Keratinocyte (primary cell): ENCODE data around the gene PLA2G15. TPM values are rescaled to one million over a fixed set of nuclear protein-coding genes. Genes with fewer than 3 reads are reported as not detected.
A peak's percentile ranks its signal among the peaks of the same experiment; 100 is the strongest.

Experiments used
- DNase-seq: peaks from one replicate; pipeline ENCODE4 v3.0.0-alpha.2; 2011; ENCODE audit warnings: low read depth, missing footprints, low spot score
- FAIRE-seq: peaks from 2 replicates; lab custom pipeline; 2011; peaks lifted over from hg19 to GRCh38; lab: Jason Lieb, UNC
- H2AFZ ChIP-seq: 2 replicates; pipeline ENCODE4 v1.6.0; 2012; ENCODE audit warnings: low read length, control low read depth, inconsistent platforms; ENCODE audit not compliant: control insufficient read depth
- H3K27ac ChIP-seq: 2 replicates; pipeline ENCODE4 v1.5.1; 2011; ENCODE audit warnings: low read length; ENCODE audit not compliant: control insufficient read depth, insufficient read depth
- H3K27me3 ChIP-seq: 3 replicates; pipeline ENCODE4 v1.6.0; 2011; ENCODE audit warnings: low read length; ENCODE audit not compliant: control insufficient read depth, insufficient read depth; ENCODE audit errors: extremely low read depth
- H3K36me3 ChIP-seq, 2 experiments: 2 replicates in 1 of 2; 3 replicates in 1 of 2; pipeline ENCODE4 v1.5.1; 2011; ENCODE audit warnings: low read length in 2 of 2, mild to moderate bottlenecking in 1 of 2; ENCODE audit not compliant: control insufficient read depth in 2 of 2, insufficient read depth in 2 of 2; ENCODE audit errors: extremely low read depth in 1 of 2
- H3K4me1 ChIP-seq: 3 replicates; pipeline ENCODE4 v1.5.1; 2011; ENCODE audit warnings: low read length; ENCODE audit not compliant: control insufficient read depth, insufficient read depth; ENCODE audit errors: extremely low read depth
- H3K4me2 ChIP-seq: 3 replicates; pipeline ENCODE4 v1.6.0; 2011; ENCODE audit warnings: low read depth, low read length; ENCODE audit not compliant: control insufficient read depth, insufficient read depth; ENCODE audit errors: extremely low read depth
- H3K4me3 ChIP-seq, 3 experiments: fragments of 200-600 bp in 1 of 3; sonication (generic) in 1 of 3; 2 replicates in 2 of 3; 3 replicates in 1 of 3; pipeline ENCODE4 v1.5.1; 2011 to 2016; ENCODE audit warnings: low read length in 3 of 3, mild to moderate bottlenecking in 3 of 3, control low read depth in 2 of 3, inconsistent platforms in 1 of 3, low read depth in 1 of 3, mixed read lengths in 1 of 3, mixed run types in 1 of 3, moderate library complexity in 1 of 3; ENCODE audit not compliant: control insufficient read depth in 2 of 3, insufficient read depth in 2 of 3; ENCODE audit errors: extremely low read depth in 1 of 3
- H3K79me2 ChIP-seq: 2 replicates; pipeline ENCODE4 v1.6.0; 2012; ENCODE audit warnings: low read length; ENCODE audit not compliant: control insufficient read depth, insufficient read depth
- H3K9ac ChIP-seq: 3 replicates; pipeline ENCODE4 v1.6.0; 2011; ENCODE audit warnings: low read length; ENCODE audit not compliant: control insufficient read depth, insufficient read depth; ENCODE audit errors: extremely low read depth
- H3K9me1 ChIP-seq: 3 replicates; pipeline ENCODE4 v1.6.0; 2011; ENCODE audit warnings: low read length; ENCODE audit not compliant: control insufficient read depth, insufficient read depth; ENCODE audit errors: extremely low read depth
- H3K9me3 ChIP-seq: 2 replicates; pipeline ENCODE4 v1.5.1; 2012; ENCODE audit warnings: low read depth, low read length; ENCODE audit not compliant: control insufficient read depth
- H4K20me1 ChIP-seq: 3 replicates; pipeline ENCODE4 v1.6.0; 2011; ENCODE audit warnings: low read length; ENCODE audit not compliant: control insufficient read depth, insufficient read depth; ENCODE audit errors: extremely low read depth
- EZH2 ChIP-seq: IDR thresholded peaks from one replicate; pipeline ENCODE4 v1.6.1; 2012; ENCODE audit warnings: inconsistent platforms, mild to moderate bottlenecking, low read length, moderate library complexity
- dilution Hi-C: fragments of 300-500 bp; cut with MboI; formaldehyde crosslinking; loops from one replicate; pipeline ENCODE4 v1.7.0; 2020; ENCODE audit warnings: low sequenced_read_pairs; ENCODE audit not compliant: extremely low pct_ligation_motif_present
- polyA plus RNA-seq, 5 experiments: library from polyadenylated mRNA; depleted of rRNA in 3 of 5; stranded (reverse) in 3 of 5; stranded (forward) in 1 of 5; unstranded in 1 of 5; fragments of >200 nt; gene quantifications; 1 replicate in 1 of 5; 2 replicates in 3 of 5; 3 replicates in 1 of 5; pipeline versions ENCODE4 v1.2.1 to v1.2.3, GENCODE V29; 2011 to 2012; ENCODE audit warnings: missing spikeins in 2 of 5, low read depth in 1 of 5, low replicate concordance in 1 of 5
- TF ChIP-seq, protein P1 (sequence below), 3 experiments: IDR thresholded peaks in 1 of 3; conservative IDR thresholded peaks in 1 of 3; optimal IDR thresholded peaks in 1 of 3; 2 replicates in 2 of 3; 3 replicates in 1 of 3; pipeline versions ENCODE3 to v1.5.1; 2011; ENCODE audit warnings: low read length in 3 of 3, mild to moderate bottlenecking in 3 of 3, moderate library complexity in 2 of 3, control low read depth in 1 of 3, inconsistent platforms in 1 of 3; ENCODE audit not compliant: insufficient read depth in 2 of 3; ENCODE audit errors: extremely low read depth in 1 of 3

The PLA2G15 gene
- polyA plus RNA-seq, 1 donor (not counting 4 experiments of a cell fraction or from before 2014, with no cell fraction given), result 9.2 TPM

DNA sequence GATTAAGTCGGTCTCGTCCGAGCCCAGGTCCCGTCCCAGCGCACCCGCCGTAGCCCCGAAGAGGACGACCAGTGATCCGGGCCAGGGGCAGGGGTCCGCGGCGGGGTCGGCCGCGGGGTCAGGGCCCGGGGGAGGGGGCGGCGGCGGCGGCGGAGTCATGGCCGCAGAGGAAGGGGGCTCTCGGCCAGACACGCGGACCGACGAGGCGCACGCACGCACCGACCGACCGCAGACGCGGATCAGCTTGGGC lies 9.4 kb upstream of the PLA2G15 start, which contains the start of gene ESRP2:
TSS of gene ESRP2 (minus strand) at position 241 of the 250 bp plus-strand sequence. CDS start at position 159, 82 bp downstream.
- Histone ChIP-seq H3K36me3 (peaks cover 20 to 37% of the 10 kb centered on the region in 2 experiments), H3K4me3 (peak within 1 kb of the TSS; percentile 64 to 85 (median 83)), H3K79me2 (peaks cover 35% of the 10 kb centered on the region), H3K4me1 (peaks cover 29% of the 10 kb centered on the region), H3K9me3 (no peaks in the 10 kb centered on the region), H2AFZ (peak within 1 kb of the TSS; percentile 49), H4K20me1 (peaks cover 18% of the 10 kb centered on the region), H3K4me2 (peak within 1 kb of the TSS; percentile 100), H3K9me1 (peaks cover 3% of the 10 kb centered on the region), H3K27ac (peak within 1 kb of the TSS; percentile 93), H3K27me3 (no peaks in the 10 kb centered on the region), H3K9ac (peak within 1 kb of the TSS; percentile 89)
- FAIRE-seq (no peak), DNase-seq (no peak)
- TF ChIP-seq EZH2, result no peak
- TF ChIP-seq, protein P1, sequence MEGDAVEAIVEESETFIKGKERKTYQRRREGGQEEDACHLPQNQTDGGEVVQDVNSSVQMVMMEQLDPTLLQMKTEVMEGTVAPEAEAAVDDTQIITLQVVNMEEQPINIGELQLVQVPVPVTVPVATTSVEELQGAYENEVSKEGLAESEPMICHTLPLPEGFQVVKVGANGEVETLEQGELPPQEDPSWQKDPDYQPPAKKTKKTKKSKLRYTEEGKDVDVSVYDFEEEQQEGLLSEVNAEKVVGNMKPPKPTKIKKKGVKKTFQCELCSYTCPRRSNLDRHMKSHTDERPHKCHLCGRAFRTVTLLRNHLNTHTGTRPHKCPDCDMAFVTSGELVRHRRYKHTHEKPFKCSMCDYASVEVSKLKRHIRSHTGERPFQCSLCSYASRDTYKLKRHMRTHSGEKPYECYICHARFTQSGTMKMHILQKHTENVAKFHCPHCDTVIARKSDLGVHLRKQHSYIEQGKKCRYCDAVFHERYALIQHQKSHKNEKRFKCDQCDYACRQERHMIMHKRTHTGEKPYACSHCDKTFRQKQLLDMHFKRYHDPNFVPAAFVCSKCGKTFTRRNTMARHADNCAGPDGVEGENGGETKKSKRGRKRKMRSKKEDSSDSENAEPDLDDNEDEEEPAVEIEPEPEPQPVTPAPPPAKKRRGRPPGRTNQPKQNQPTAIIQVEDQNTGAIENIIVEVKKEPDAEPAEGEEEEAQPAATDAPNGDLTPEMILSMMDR (optimal IDR thresholded peaks at IDR 0.05 in 1 of 3, IDR thresholded peaks at IDR 0.05 in 1 of 3, conservative IDR thresholded peaks at IDR 0.05 in 1 of 3; ENCODE audit: extremely low read depth in 1 of 3, insufficient read depth in 2 of 3, low read length in 3 of 3), result no peak
- dilution Hi-C loops, result no loop called here

DNA sequence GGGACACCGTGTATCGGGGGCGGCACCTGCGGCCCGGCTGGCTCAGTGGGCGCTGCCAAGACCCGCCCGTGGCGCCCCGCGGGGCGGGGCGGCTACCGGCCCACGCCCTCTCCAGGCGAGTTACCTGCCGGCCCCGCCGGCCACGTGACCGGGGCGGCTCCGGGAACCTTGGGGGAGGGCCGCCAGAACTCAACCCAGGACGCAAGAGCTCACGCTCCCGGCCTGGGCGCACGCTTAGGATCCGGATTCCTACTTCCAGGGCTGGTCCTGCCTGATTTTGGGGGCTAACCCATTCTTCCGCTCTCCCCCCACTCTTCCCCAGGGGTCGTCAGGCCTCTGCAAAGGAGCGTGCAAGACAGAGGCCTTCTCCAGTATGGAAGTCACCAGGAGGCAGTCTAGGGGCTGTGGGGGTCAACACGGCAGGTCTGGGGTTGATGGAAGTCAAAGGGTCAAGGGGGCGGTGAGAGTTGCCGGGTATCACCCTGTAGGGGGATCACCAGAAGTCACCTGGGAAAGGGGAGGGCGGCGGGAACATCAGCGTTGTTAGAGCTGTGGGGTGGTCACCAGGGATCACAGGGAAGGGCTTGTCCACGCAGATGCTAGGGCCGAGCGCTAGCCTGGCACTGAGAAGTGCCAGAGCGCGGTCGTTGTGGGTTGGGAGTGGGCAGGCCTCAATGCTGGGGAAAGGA lies 8.9 kb upstream of the PLA2G15 start:
- Histone ChIP-seq H3K9me3 (no peaks in the 10 kb centered on the region), H3K4me2 (peak overlapping the region; percentile 100), H3K79me2 (peaks cover 35% of the 10 kb centered on the region), H3K36me3 (peaks cover 16 to 32% of the 10 kb centered on the region in 2 experiments), H4K20me1 (peaks cover 18% of the 10 kb centered on the region), H2AFZ (peak overlapping the region; percentile 36), H3K4me1 (peaks cover 29% of the 10 kb centered on the region), H3K4me3 (peak overlapping the region; percentile 64 to 85 (median 83)), H3K27ac (peak overlapping the region; percentile 93), H3K9me1 (peaks cover 3% of the 10 kb centered on the region), H3K9ac (peak overlapping the region; percentile 89), H3K27me3 (no peaks in the 10 kb centered on the region)
- DNase-seq (peak; percentile 69), FAIRE-seq (peak; percentile 26)
- no peak for TF ChIP-seq EZH2
- TF ChIP-seq, protein P1 (optimal IDR thresholded peaks at IDR 0.05 in 1 of 3, IDR thresholded peaks at IDR 0.05 in 1 of 3, conservative IDR thresholded peaks at IDR 0.05 in 1 of 3; ENCODE audit: extremely low read depth in 1 of 3, insufficient read depth in 2 of 3, low read length in 3 of 3), result no peak
- dilution Hi-C loops, result no loop called here
